Astrocyte (in vitro differentiated cells and primary cell): ENCODE measurements around the gene SEMA7A. TPM values are rescaled to one million over a fixed set of nuclear protein-coding genes. Genes with fewer than 3 reads are reported as not detected.
A peak's percentile ranks its signal among the peaks of the same experiment; 100 is the strongest.

Source experiments
- DNase-seq: peaks from one replicate; pipeline ENCODE4 v3.0.0-alpha.2; 2010; ENCODE audit warnings: low read depth
- FAIRE-seq: peaks from 2 replicates; lab custom pipeline; 2011; peaks lifted over from hg19 to GRCh38; lab: Jason Lieb, UNC
- H2AFZ ChIP-seq: 2 replicates; pipeline ENCODE4 v1.6.0; 2012; ENCODE audit warnings: low read depth, low read length, inconsistent platforms
- H3K27ac ChIP-seq: 2 replicates; pipeline ENCODE4 v1.5.1; 2011; ENCODE audit warnings: low read depth, low read length, inconsistent platforms
- H3K27me3 ChIP-seq: 2 replicates; pipeline ENCODE4 v1.6.0; 2011; ENCODE audit warnings: low read length, inconsistent platforms; ENCODE audit not compliant: insufficient read depth
- H3K36me3 ChIP-seq: 2 replicates; pipeline ENCODE4 v1.5.1; 2011; ENCODE audit warnings: low read length, inconsistent platforms; ENCODE audit not compliant: insufficient read depth
- H3K4me1 ChIP-seq: 2 replicates; pipeline ENCODE4 v1.5.1; 2011; ENCODE audit warnings: low read length, inconsistent platforms; ENCODE audit not compliant: insufficient read depth
- H3K4me2 ChIP-seq: 2 replicates; pipeline ENCODE4 v1.6.0; 2012; ENCODE audit warnings: low read length, inconsistent platforms
- H3K4me3 ChIP-seq: 2 replicates; pipeline ENCODE4 v1.5.1; 2011; ENCODE audit warnings: low read depth, mild to moderate bottlenecking, low read length, inconsistent platforms; ENCODE audit not compliant: insufficient read depth
- H3K79me2 ChIP-seq: 2 replicates; pipeline ENCODE4 v1.6.0; 2012; ENCODE audit warnings: mild to moderate bottlenecking, low read length, inconsistent platforms; ENCODE audit not compliant: insufficient read depth
- H3K9ac ChIP-seq: 2 replicates; pipeline ENCODE4 v1.6.0; 2012; ENCODE audit warnings: mild to moderate bottlenecking, low read length, inconsistent platforms
- H3K9me3 ChIP-seq: 2 replicates; pipeline ENCODE4 v1.5.1; 2012; ENCODE audit warnings: low read depth, mild to moderate bottlenecking, low read length, inconsistent platforms; ENCODE audit not compliant: insufficient read depth
- H4K20me1 ChIP-seq: 2 replicates; pipeline ENCODE4 v1.6.0; 2012; ENCODE audit warnings: low read length, inconsistent platforms; ENCODE audit not compliant: insufficient read depth
- H3K27ac Mint-ChIP-seq: one replicate; pipeline ENCODE4 v1.8.0; 2021; ENCODE audit warnings: mild to moderate bottlenecking, mixed read lengths; ENCODE audit not compliant: unreplicated experiment
- H3K27me3 Mint-ChIP-seq: one replicate; pipeline ENCODE4 v1.8.0; 2021; ENCODE audit warnings: low read depth, mixed read lengths; ENCODE audit not compliant: unreplicated experiment
- H3K36me3 Mint-ChIP-seq: one replicate; pipeline ENCODE4 v1.8.0; 2021; ENCODE audit warnings: low read depth, mixed read lengths; ENCODE audit not compliant: unreplicated experiment
- H3K4me1 Mint-ChIP-seq: one replicate; pipeline ENCODE4 v1.8.0; 2021; ENCODE audit warnings: low read depth, mixed read lengths; ENCODE audit not compliant: unreplicated experiment
- H3K4me3 Mint-ChIP-seq: one replicate; pipeline ENCODE4 v1.8.0; 2021; ENCODE audit warnings: mild to moderate bottlenecking, moderate library complexity, mixed read lengths; ENCODE audit not compliant: unreplicated experiment
- H3K9me3 Mint-ChIP-seq: one replicate; pipeline ENCODE4 v1.8.0; 2021; ENCODE audit warnings: mild to moderate bottlenecking, mixed read lengths; ENCODE audit not compliant: unreplicated experiment
- EZH2 ChIP-seq: IDR thresholded peaks from 2 replicates; pipeline ENCODE4 v1.6.1; 2012; ENCODE audit warnings: mild to moderate bottlenecking, low read length, inconsistent platforms; ENCODE audit not compliant: insufficient read depth
- total RNA-seq: library from RNA; stranded (reverse); gene quantifications from 2 replicates; pipeline ENCODE4 v1.2.1, GENCODE V29; 2021
- TF ChIP-seq, protein P1 (sequence below): IDR thresholded peaks from 2 replicates; pipeline ENCODE4 v1.5.1; 2011; ENCODE audit warnings: low read depth, mild to moderate bottlenecking, inconsistent platforms, low read length, moderate library complexity; ENCODE audit not compliant: insufficient read depth

Gene SEMA7A
- total RNA-seq, 1 donor from 2014 or later = 26.7 TPM

DNA sequence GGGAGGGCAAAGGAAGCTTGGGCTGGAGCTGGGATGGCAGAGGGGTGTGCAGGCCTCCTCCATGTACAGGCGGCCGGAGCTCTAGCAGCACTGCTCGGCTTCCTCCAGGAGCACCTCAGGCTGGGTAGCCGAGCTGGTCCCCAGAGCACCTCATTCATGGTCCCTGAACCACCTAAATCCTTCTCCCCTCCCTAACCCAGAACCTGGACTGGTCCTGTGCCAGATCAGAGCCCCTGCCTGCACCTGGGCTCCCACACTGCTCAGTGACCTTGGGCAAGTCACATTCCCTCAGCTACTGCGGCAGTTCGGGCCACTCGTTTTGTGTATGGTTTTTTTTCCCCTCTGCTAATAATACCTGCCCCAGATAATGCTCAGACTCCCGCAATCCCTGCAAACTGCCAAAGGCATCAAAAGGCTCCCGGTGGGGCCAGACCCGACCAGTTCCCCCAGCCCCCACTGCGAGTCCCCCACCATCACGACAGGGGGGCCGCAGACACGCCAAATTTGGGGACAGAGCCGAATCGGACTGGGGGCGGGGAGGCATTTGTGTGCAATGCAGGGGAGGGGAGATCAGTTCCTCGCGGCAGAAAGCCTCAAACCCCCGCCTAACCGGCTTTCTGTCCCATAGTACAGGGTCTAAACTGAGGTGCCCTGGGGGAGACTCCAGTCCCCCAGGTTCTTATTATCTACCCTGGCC, 1.3 kb downstream of the SEMA7A start:
- Histone ChIP-seq H3K27ac (peak overlapping the region; percentile 40), H3K9me3 (no peaks in the 10 kb centered on the region), H3K27me3 (no peaks in the 10 kb centered on the region), H3K79me2 (peaks cover 75% of the 10 kb centered on the region), H3K4me2 (peak overlapping the region; percentile 96), H3K9ac (peak overlapping the region; percentile 87), H2AFZ (no peak overlapping the region), H4K20me1 (peaks cover 55% of the 10 kb centered on the region), H3K36me3 (no peaks in the 10 kb centered on the region), H3K4me1 (peaks cover 52% of the 10 kb centered on the region), H3K4me3 (peak overlapping the region; percentile 97)
- DNase-seq = no peak
- Mint-ChIP-seq H3K27ac (no peak overlapping the region), H3K36me3 (no peaks in the 10 kb centered on the region), H3K4me3 (peak overlapping the region; percentile 89), H3K27me3 (peaks cover 18% of the 10 kb centered on the region), H3K4me1 (peaks cover 34% of the 10 kb centered on the region), H3K9me3 (no peaks in the 10 kb centered on the region)
- FAIRE-seq = no peak
- TF ChIP-seq, protein P1, sequence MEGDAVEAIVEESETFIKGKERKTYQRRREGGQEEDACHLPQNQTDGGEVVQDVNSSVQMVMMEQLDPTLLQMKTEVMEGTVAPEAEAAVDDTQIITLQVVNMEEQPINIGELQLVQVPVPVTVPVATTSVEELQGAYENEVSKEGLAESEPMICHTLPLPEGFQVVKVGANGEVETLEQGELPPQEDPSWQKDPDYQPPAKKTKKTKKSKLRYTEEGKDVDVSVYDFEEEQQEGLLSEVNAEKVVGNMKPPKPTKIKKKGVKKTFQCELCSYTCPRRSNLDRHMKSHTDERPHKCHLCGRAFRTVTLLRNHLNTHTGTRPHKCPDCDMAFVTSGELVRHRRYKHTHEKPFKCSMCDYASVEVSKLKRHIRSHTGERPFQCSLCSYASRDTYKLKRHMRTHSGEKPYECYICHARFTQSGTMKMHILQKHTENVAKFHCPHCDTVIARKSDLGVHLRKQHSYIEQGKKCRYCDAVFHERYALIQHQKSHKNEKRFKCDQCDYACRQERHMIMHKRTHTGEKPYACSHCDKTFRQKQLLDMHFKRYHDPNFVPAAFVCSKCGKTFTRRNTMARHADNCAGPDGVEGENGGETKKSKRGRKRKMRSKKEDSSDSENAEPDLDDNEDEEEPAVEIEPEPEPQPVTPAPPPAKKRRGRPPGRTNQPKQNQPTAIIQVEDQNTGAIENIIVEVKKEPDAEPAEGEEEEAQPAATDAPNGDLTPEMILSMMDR = no peak
- TF ChIP-seq EZH2 = no peak

DNA sequence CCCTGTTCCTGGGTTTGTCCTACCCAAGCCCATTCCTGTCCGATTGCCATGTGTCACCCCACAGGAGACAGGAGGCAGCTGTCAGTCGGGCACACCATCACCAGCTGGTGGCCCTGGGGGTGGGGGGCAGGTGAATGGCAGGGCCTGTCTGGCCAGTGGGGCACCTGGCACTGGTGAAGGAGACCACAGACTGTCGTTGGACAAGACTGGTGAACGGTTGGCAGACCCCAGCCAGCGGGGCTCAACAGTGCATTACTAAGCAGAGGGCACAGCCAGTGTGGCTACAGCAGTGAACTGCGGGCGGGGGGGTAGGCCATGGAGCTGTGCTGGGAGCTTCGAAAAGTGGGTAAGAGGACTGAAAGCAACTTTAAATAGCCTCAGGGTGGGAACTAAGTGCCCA, 2.1 kb downstream of the SEMA7A start:
- Histone ChIP-seq H3K9ac (peak overlapping the region; percentile 87), H3K4me1 (peaks cover 57% of the 10 kb centered on the region), H3K9me3 (no peaks in the 10 kb centered on the region), H3K4me2 (peak overlapping the region; percentile 96), H2AFZ (no peak overlapping the region), H3K27me3 (no peaks in the 10 kb centered on the region), H3K27ac (no peak overlapping the region), H3K4me3 (peak overlapping the region; percentile 97), H3K36me3 (no peaks in the 10 kb centered on the region), H3K79me2 (peaks cover 83% of the 10 kb centered on the region), H4K20me1 (peaks cover 63% of the 10 kb centered on the region)
- no peak overlapping the region for H3K27ac Mint-ChIP-seq
- FAIRE-seq (no peak), DNase-seq (no peak)
- H3K36me3 Mint-ChIP-seq = peaks cover 5% of the 10 kb centered on the region
- H3K4me3 Mint-ChIP-seq = peak overlapping the region; percentile 89
- H3K27me3 Mint-ChIP-seq = peaks cover 18% of the 10 kb centered on the region
- TF ChIP-seq, protein P1 = no peak
- no peak for TF ChIP-seq EZH2
- H3K4me1 Mint-ChIP-seq = peaks cover 34% of the 10 kb centered on the region
- no peaks in the 10 kb centered on the region for H3K9me3 Mint-ChIP-seq

DNA sequence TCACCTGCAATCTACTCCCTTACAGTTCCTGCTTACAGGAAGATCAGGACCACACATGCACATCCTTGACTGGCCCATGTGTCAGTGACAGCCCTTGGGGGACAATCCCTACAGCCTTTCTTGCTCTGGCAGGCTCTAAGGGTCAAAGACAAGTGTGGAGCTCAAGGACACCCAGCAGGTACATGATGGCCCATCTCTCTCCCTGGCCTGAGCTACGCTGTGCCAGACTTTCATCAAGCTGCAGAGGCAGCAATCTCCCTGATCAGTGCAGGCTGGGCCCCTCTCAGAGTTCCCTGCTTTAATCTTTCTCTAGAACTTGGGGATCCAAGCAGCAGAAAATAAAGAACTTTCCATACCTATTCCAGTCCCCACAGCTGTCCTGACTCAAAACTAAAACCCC, 2.6 kb downstream of the SEMA7A start:
- Histone ChIP-seq H3K9me3 (no peaks in the 10 kb centered on the region), H3K79me2 (peaks cover 88% of the 10 kb centered on the region), H3K9ac (peak overlapping the region; percentile 87), H3K27me3 (no peaks in the 10 kb centered on the region), H4K20me1 (peaks cover 68% of the 10 kb centered on the region), H3K4me3 (peak overlapping the region; percentile 97), H3K27ac (peak overlapping the region; percentile 11), H3K4me1 (peaks cover 57% of the 10 kb centered on the region), H3K4me2 (peak overlapping the region; percentile 96), H3K36me3 (peaks cover 2% of the 10 kb centered on the region), H2AFZ (no peak overlapping the region)
- TF ChIP-seq EZH2 = no peak
- TF ChIP-seq, protein P1 = no peak
- Mint-ChIP-seq H3K4me3 (peak overlapping the region; percentile 89), H3K27ac (no peak overlapping the region), H3K36me3 (peaks cover 5% of the 10 kb centered on the region), H3K4me1 (peaks cover 34% of the 10 kb centered on the region), H3K27me3 (peaks cover 16% of the 10 kb centered on the region), H3K9me3 (no peaks in the 10 kb centered on the region)
- no peak for DNase-seq
- FAIRE-seq = no peak
